Measurements from ENCODE around the gene RER1. TPM values are rescaled to one million over a fixed set of nuclear protein-coding genes. Genes with fewer than 3 reads are reported as not detected.

Gene RER1
- total RNA-seq, 1 donor from 2014 or later = 197 TPM

DNA sequence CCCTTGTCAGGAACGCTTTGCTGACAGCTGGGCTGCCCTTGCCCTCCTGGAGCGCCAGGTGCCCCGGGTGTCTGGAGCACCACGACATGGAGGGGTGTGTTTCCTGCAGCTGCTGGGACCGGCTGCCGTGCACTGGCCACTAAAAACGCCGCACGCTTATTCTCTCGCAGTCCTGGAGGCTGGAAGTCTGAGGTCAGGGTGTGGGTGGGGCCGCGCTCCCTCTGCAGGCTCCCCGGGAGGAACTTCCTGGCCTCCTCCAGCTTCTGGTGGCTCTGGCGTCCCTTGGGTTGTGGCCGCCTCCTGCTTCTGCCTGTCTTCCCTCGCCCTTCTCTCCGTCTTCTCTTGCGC lies 56.4 kb downstream of the RER1 start:
- DNase-seq (ENCODE audit: low read depth) (no peak), FAIRE-seq (no peak)
- Mint-ChIP-seq H3K27me3 (ENCODE audit: low read depth, unreplicated experiment) (no peaks in the 10 kb centered on the region), H3K9me3 (ENCODE audit: unreplicated experiment) (no peaks in the 10 kb centered on the region), H3K4me1 (ENCODE audit: low read depth, unreplicated experiment) (peaks cover 13% of the 10 kb centered on the region), H3K27ac (ENCODE audit: unreplicated experiment) (peak overlapping the region; percentile 88), H3K36me3 (ENCODE audit: low read depth, unreplicated experiment) (no peaks in the 10 kb centered on the region), H3K4me3 (ENCODE audit: unreplicated experiment) (no peak overlapping the region)
- TF ChIP-seq, protein P1, sequence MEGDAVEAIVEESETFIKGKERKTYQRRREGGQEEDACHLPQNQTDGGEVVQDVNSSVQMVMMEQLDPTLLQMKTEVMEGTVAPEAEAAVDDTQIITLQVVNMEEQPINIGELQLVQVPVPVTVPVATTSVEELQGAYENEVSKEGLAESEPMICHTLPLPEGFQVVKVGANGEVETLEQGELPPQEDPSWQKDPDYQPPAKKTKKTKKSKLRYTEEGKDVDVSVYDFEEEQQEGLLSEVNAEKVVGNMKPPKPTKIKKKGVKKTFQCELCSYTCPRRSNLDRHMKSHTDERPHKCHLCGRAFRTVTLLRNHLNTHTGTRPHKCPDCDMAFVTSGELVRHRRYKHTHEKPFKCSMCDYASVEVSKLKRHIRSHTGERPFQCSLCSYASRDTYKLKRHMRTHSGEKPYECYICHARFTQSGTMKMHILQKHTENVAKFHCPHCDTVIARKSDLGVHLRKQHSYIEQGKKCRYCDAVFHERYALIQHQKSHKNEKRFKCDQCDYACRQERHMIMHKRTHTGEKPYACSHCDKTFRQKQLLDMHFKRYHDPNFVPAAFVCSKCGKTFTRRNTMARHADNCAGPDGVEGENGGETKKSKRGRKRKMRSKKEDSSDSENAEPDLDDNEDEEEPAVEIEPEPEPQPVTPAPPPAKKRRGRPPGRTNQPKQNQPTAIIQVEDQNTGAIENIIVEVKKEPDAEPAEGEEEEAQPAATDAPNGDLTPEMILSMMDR (IDR thresholded peaks at IDR 0.05; ENCODE audit: insufficient read depth, low read depth, low read length) = no peak
- TF ChIP-seq EZH2 (IDR thresholded peaks at IDR 0.05; ENCODE audit: insufficient read depth, low read length) = no peak
- Histone ChIP-seq H3K27ac (ENCODE audit: low read depth, low read length) (no peak overlapping the region), H3K4me3 (ENCODE audit: insufficient read depth, low read depth, low read length) (no peak overlapping the region), H3K4me1 (ENCODE audit: insufficient read depth, low read length) (peaks cover 54% of the 10 kb centered on the region), H3K27me3 (ENCODE audit: insufficient read depth, low read length) (no peaks in the 10 kb centered on the region), H4K20me1 (ENCODE audit: insufficient read depth, low read length) (no peaks in the 10 kb centered on the region), H3K9me3 (ENCODE audit: insufficient read depth, low read depth, low read length) (no peaks in the 10 kb centered on the region), H3K36me3 (ENCODE audit: insufficient read depth, low read length) (no peaks in the 10 kb centered on the region), H3K79me2 (ENCODE audit: insufficient read depth, low read length) (peaks cover 2% of the 10 kb centered on the region), H3K4me2 (ENCODE audit: low read length) (peak overlapping the region; percentile 18), H3K9ac (ENCODE audit: low read length) (peak overlapping the region; percentile 13), H2AFZ (ENCODE audit: low read depth, low read length) (peak overlapping the region; percentile 51)

DNA sequence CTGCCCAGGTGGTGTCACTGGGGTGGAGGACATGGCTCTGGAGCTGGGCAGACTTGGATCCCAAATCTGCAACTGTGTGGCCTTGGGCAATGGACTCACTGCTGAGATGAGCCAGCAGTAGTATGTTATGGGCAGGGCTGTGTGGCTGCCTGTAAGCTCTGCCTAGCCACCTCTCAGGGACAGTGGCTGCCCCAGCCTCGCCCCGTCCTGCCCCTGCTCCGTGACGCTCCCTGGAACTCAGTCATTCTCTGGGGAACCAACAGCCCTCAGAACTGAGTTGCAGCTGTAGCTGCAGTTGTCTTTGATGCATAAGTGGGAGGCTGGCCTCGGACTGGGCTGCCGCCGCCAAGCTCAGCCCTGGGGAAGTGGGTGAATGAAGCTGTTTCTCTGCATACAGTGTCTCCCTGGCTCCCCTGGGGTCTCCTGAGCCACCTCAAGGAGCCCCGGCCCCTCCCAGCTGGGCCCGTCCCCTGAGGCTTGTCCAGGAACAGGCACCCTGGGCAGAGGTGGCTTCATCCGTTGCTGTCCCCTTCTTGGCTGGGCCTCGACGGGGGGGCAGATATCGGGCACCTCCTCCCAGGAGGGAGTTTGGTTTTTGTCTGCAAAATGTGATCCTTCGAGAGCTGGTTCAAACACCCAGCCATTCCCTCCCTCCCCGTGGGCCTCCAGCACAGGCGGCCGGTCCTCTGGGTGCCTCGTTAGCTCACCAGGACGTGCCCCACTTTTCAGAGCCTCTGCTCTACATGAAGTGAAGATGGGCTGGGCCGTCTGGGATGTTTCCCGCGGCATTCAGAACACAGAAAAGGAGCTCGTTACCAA lies 58.2 kb downstream of the RER1 start:
- Histone ChIP-seq H4K20me1 (ENCODE audit: insufficient read depth, low read length) (no peaks in the 10 kb centered on the region), H3K79me2 (ENCODE audit: insufficient read depth, low read length) (peaks cover 3% of the 10 kb centered on the region), H3K27ac (ENCODE audit: low read depth, low read length) (peak overlapping the region; percentile 55), H3K4me3 (ENCODE audit: insufficient read depth, low read depth, low read length) (no peak overlapping the region), H2AFZ (ENCODE audit: low read depth, low read length) (no peak overlapping the region), H3K36me3 (ENCODE audit: insufficient read depth, low read length) (no peaks in the 10 kb centered on the region), H3K4me2 (ENCODE audit: low read length) (no peak overlapping the region), H3K9ac (ENCODE audit: low read length) (no peak overlapping the region), H3K4me1 (ENCODE audit: insufficient read depth, low read length) (peaks cover 49% of the 10 kb centered on the region), H3K27me3 (ENCODE audit: insufficient read depth, low read length) (no peaks in the 10 kb centered on the region), H3K9me3 (ENCODE audit: insufficient read depth, low read depth, low read length) (no peaks in the 10 kb centered on the region)
- Mint-ChIP-seq H3K36me3 (ENCODE audit: low read depth, unreplicated experiment) (no peaks in the 10 kb centered on the region), H3K27ac (ENCODE audit: unreplicated experiment) (no peak overlapping the region), H3K4me1 (ENCODE audit: low read depth, unreplicated experiment) (peaks cover 16% of the 10 kb centered on the region), H3K9me3 (ENCODE audit: unreplicated experiment) (no peaks in the 10 kb centered on the region), H3K27me3 (ENCODE audit: low read depth, unreplicated experiment) (no peaks in the 10 kb centered on the region), H3K4me3 (ENCODE audit: unreplicated experiment) (no peak overlapping the region)
- FAIRE-seq = no peak
- no peak for DNase-seq (ENCODE audit: low read depth)
- TF ChIP-seq, protein P1 (IDR thresholded peaks at IDR 0.05; ENCODE audit: insufficient read depth, low read depth, low read length) = no peak
- TF ChIP-seq EZH2 (IDR thresholded peaks at IDR 0.05; ENCODE audit: insufficient read depth, low read length) = no peak

DNA sequence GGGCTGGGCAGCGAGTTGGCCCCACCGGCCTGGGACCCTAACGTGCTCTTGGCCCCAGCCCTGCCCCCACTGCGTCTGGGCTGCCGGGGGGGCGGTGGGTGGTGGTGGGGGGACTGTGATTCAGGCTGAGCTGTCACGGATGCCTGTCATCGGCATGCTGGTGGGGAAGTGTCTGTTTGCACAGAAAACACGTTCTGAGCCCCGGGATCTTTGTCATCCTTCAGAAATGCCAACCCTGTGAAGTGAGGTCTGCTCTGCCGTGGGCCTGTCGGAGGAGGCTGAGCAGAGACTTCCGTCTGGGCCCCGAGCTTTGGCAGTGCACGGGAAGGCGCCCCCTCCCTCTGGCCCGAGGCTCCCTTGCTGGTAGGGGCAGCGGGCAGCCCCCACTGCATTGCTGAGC lies 60.1 kb downstream of the RER1 start:
- no peak overlapping the region for H3K4me3 ChIP-seq (ENCODE audit: insufficient read depth, low read depth, low read length)
- peaks cover 46% of the 10 kb centered on the region for H3K4me1 ChIP-seq (ENCODE audit: insufficient read depth, low read length)
- no peak for TF ChIP-seq EZH2 (IDR thresholded peaks at IDR 0.05; ENCODE audit: insufficient read depth, low read length)
- TF ChIP-seq, protein P1 (IDR thresholded peaks at IDR 0.05; ENCODE audit: insufficient read depth, low read depth, low read length) = no peak
- FAIRE-seq = peak; percentile 13
- no peaks in the 10 kb centered on the region for H3K36me3 ChIP-seq (ENCODE audit: insufficient read depth, low read length)
- Mint-ChIP-seq H3K9me3 (ENCODE audit: unreplicated experiment) (no peaks in the 10 kb centered on the region), H3K27me3 (ENCODE audit: low read depth, unreplicated experiment) (no peaks in the 10 kb centered on the region), H3K4me1 (ENCODE audit: low read depth, unreplicated experiment) (peaks cover 14% of the 10 kb centered on the region), H3K4me3 (ENCODE audit: unreplicated experiment) (no peak overlapping the region), H3K27ac (ENCODE audit: unreplicated experiment) (peak overlapping the region; percentile 53), H3K36me3 (ENCODE audit: low read depth, unreplicated experiment) (no peaks in the 10 kb centered on the region)
- H3K4me2 ChIP-seq (ENCODE audit: low read length) = peak overlapping the region; percentile 75
- peaks cover 3% of the 10 kb centered on the region for H3K79me2 ChIP-seq (ENCODE audit: insufficient read depth, low read length)
- H3K27ac ChIP-seq (ENCODE audit: low read depth, low read length) = peak overlapping the region; percentile 94
- DNase-seq (ENCODE audit: low read depth) = peak; percentile 74
- peak overlapping the region; percentile 83 for H3K9ac ChIP-seq (ENCODE audit: low read length)
- H4K20me1 ChIP-seq (ENCODE audit: insufficient read depth, low read length) = no peaks in the 10 kb centered on the region
- no peaks in the 10 kb centered on the region for H3K9me3 ChIP-seq (ENCODE audit: insufficient read depth, low read depth, low read length)
- H3K27me3 ChIP-seq (ENCODE audit: insufficient read depth, low read length) = no peaks in the 10 kb centered on the region
- no peak overlapping the region for H2AFZ ChIP-seq (ENCODE audit: low read depth, low read length)
